ENCODE results near the gene BSND. TPM values are rescaled to one million over a fixed set of nuclear protein-coding genes. Genes with fewer than 3 reads are reported as not detected.

The BSND gene
- total RNA-seq, 1 donor from 2014 or later: not detected

GRCh38 chr1:55002686-55003085 lies 4.0 kb downstream of the BSND start:
- no peak for DNase-seq (ENCODE audit: low read depth)
- H3K4me3 ChIP-seq (ENCODE audit: low read depth, low read length): no peak overlapping the region
- TF ChIP-seq CTCF (conservative IDR thresholded peaks at IDR 0.05; ENCODE audit: low read depth, low read length): no peak

- H3K4me3 ChIP-seq (ENCODE audit: low read depth, low read length): no peak overlapping the region
- no peak for DNase-seq (ENCODE audit: low read depth)
- no peak for TF ChIP-seq CTCF (conservative IDR thresholded peaks at IDR 0.05; ENCODE audit: low read depth, low read length)
Observed at GRCh38 chr1:55005351-55006140, 6.8 kb downstream of the BSND start.

GRCh38 chr1:55006931-55007330 lies 8.2 kb downstream of the BSND start:
- no peak for TF ChIP-seq CTCF (conservative IDR thresholded peaks at IDR 0.05; ENCODE audit: low read depth, low read length)
- no peak overlapping the region for H3K4me3 ChIP-seq (ENCODE audit: low read depth, low read length)
- no peak for DNase-seq (ENCODE audit: low read depth)

GRCh38 chr1:55007625-55008024 lies 8.9 kb downstream of the BSND start:
- H3K4me3 ChIP-seq (ENCODE audit: low read depth, low read length): no peak overlapping the region
- no peak for TF ChIP-seq CTCF (conservative IDR thresholded peaks at IDR 0.05; ENCODE audit: low read depth, low read length)
- DNase-seq (ENCODE audit: low read depth): no peak

- no peak for DNase-seq (ENCODE audit: low read depth)
- TF ChIP-seq CTCF (conservative IDR thresholded peaks at IDR 0.05; ENCODE audit: low read depth, low read length): no peak
Observed at GRCh38 chr1:55010194-55010886, 11.6 kb downstream of the BSND start.

GRCh38 chr1:55010887-55011217 lies 12.1 kb downstream of the BSND start:
- TF ChIP-seq CTCF (conservative IDR thresholded peaks at IDR 0.05; ENCODE audit: low read depth, low read length): peak; percentile 8

More at GRCh38 chr1:55010194-55010886, 11.6 kb downstream of the BSND start:
- H3K4me3 ChIP-seq (ENCODE audit: low read depth, low read length): no peak overlapping the region

More at GRCh38 chr1:55010887-55011217, 12.1 kb downstream of the BSND start:
- DNase-seq (ENCODE audit: low read depth): no peak
- H3K4me3 ChIP-seq (ENCODE audit: low read depth, low read length): no peak overlapping the region
